Measurements from ENCODE around the gene FGD3. TPM values are rescaled to one million over a fixed set of nuclear protein-coding genes. Genes with fewer than 3 reads are reported as not detected.

Gene FGD3
- total RNA-seq, 1 donor: not detected

- Histone ChIP-seq H3K4me1 (ENCODE audit: insufficient read depth, low read length) (no peaks in the 10 kb centered on the region), H3K4me3 (ENCODE audit: insufficient read depth, low read length) (no peak overlapping the region), H3K27ac (ENCODE audit: low read depth, low read length) (no peak overlapping the region), H3K79me2 (ENCODE audit: insufficient read depth, low read length) (no peaks in the 10 kb centered on the region), H2AFZ (ENCODE audit: low read length) (no peak overlapping the region), H3K4me2 (ENCODE audit: insufficient read depth, low read length) (no peak overlapping the region), H3K27me3 (ENCODE audit: insufficient read depth, low read length) (peaks cover 6% of the 10 kb centered on the region), H3K9me3 (ENCODE audit: low read depth, low read length) (no peaks in the 10 kb centered on the region), H3K36me3 (ENCODE audit: insufficient read depth, low read length) (no peaks in the 10 kb centered on the region), H4K20me1 (ENCODE audit: insufficient read depth, low read length) (no peaks in the 10 kb centered on the region)
- DNase-seq (ENCODE audit: insufficient read length, low spot score, missing footprints): peak; percentile 76
- TF ChIP-seq CTCF (IDR thresholded peaks at IDR 0.05; ENCODE audit: extremely low read depth, low read depth, low read length): no peak
Observed at GRCh38 chr9:93020771-93021670, 73.7 kb downstream of the FGD3 start.

- Histone ChIP-seq H3K27ac (ENCODE audit: low read depth, low read length) (no peak overlapping the region), H3K4me3 (ENCODE audit: insufficient read depth, low read length) (no peak overlapping the region)
Observed at GRCh38 chr9:93022066-93022465, 74.7 kb downstream of the FGD3 start.

GRCh38 chr9:93022721-93023520 is 75.6 kb downstream of the FGD3 start:
- H3K9me3 ChIP-seq (ENCODE audit: low read depth, low read length): no peaks in the 10 kb centered on the region
- DNase-seq (ENCODE audit: insufficient read length, low spot score, missing footprints): peak; percentile 74
- H3K27ac ChIP-seq (ENCODE audit: low read depth, low read length): no peak overlapping the region
- H3K4me2 ChIP-seq (ENCODE audit: insufficient read depth, low read length): no peak overlapping the region
- peaks cover 6% of the 10 kb centered on the region for H3K27me3 ChIP-seq (ENCODE audit: insufficient read depth, low read length)
- H4K20me1 ChIP-seq (ENCODE audit: insufficient read depth, low read length): no peaks in the 10 kb centered on the region
- no peaks in the 10 kb centered on the region for H3K4me1 ChIP-seq (ENCODE audit: insufficient read depth, low read length)
- no peak overlapping the region for H2AFZ ChIP-seq (ENCODE audit: low read length)
- H3K36me3 ChIP-seq (ENCODE audit: insufficient read depth, low read length): no peaks in the 10 kb centered on the region
- TF ChIP-seq CTCF (IDR thresholded peaks at IDR 0.05; ENCODE audit: extremely low read depth, low read depth, low read length): no peak
- H3K4me3 ChIP-seq (ENCODE audit: insufficient read depth, low read length): no peak overlapping the region
- no peaks in the 10 kb centered on the region for H3K79me2 ChIP-seq (ENCODE audit: insufficient read depth, low read length)

More at GRCh38 chr9:93022066-93022465, 74.7 kb downstream of the FGD3 start:
- Histone ChIP-seq H3K4me2 (ENCODE audit: insufficient read depth, low read length) (no peak overlapping the region), H3K36me3 (ENCODE audit: insufficient read depth, low read length) (no peaks in the 10 kb centered on the region), H3K9me3 (ENCODE audit: low read depth, low read length) (no peaks in the 10 kb centered on the region), H3K27me3 (ENCODE audit: insufficient read depth, low read length) (peaks cover 6% of the 10 kb centered on the region), H3K4me1 (ENCODE audit: insufficient read depth, low read length) (no peaks in the 10 kb centered on the region), H2AFZ (ENCODE audit: low read length) (no peak overlapping the region), H4K20me1 (ENCODE audit: insufficient read depth, low read length) (no peaks in the 10 kb centered on the region), H3K79me2 (ENCODE audit: insufficient read depth, low read length) (no peaks in the 10 kb centered on the region)
- no peak for TF ChIP-seq CTCF (IDR thresholded peaks at IDR 0.05; ENCODE audit: extremely low read depth, low read depth, low read length)
- DNase-seq (ENCODE audit: insufficient read length, low spot score, missing footprints): peak; percentile 46

- no peak for TF ChIP-seq CTCF (IDR thresholded peaks at IDR 0.05; ENCODE audit: extremely low read depth, low read depth, low read length)
- DNase-seq (ENCODE audit: insufficient read length, low spot score, missing footprints): peak; percentile 11
- H4K20me1 ChIP-seq (ENCODE audit: insufficient read depth, low read length): no peaks in the 10 kb centered on the region
Observed at GRCh38 chr9:93023521-93023815, 76.1 kb downstream of the FGD3 start.

More at GRCh38 chr9:93023521-93023815, 76.1 kb downstream of the FGD3 start:
- Histone ChIP-seq H3K4me3 (ENCODE audit: insufficient read depth, low read length) (no peak overlapping the region), H3K4me2 (ENCODE audit: insufficient read depth, low read length) (no peak overlapping the region), H3K79me2 (ENCODE audit: insufficient read depth, low read length) (no peaks in the 10 kb centered on the region), H3K36me3 (ENCODE audit: insufficient read depth, low read length) (no peaks in the 10 kb centered on the region), H3K9me3 (ENCODE audit: low read depth, low read length) (no peaks in the 10 kb centered on the region), H2AFZ (ENCODE audit: low read length) (no peak overlapping the region), H3K27ac (ENCODE audit: low read depth, low read length) (no peak overlapping the region), H3K4me1 (ENCODE audit: insufficient read depth, low read length) (no peaks in the 10 kb centered on the region), H3K27me3 (ENCODE audit: insufficient read depth, low read length) (peaks cover 6% of the 10 kb centered on the region)
